AG04449 (cell line): ENCODE data around the gene A1BG.

Experiments
- CTCF ChIA-PET: fragments of 350-600 bp; formaldehyde crosslinking; extraction: SDS; loops from one replicate; lab custom pipeline; 2021; ENCODE audit warnings: antibody characterized with exemption; lab: Yijun Ruan, JAX
- POLR2A ChIA-PET: fragments of 400-600, 350-600 bp; formaldehyde crosslinking; extraction: SDS; loops from one replicate; lab custom pipeline; 2020; ENCODE audit warnings: antibody characterized with exemption, inconsistent platforms; lab: Yijun Ruan, JAX
- DNase-seq: peaks from one replicate; pipeline ENCODE4 v3.0.0-alpha.2; 2010; ENCODE audit warnings: low read depth, low spot score
- H3K4me3 ChIP-seq: 2 replicates; pipeline ENCODE4 v1.5.1; 2011; ENCODE audit warnings: low read depth, mild to moderate bottlenecking, control low read depth, low read length
- TF ChIP-seq, protein P1 (sequence below): IDR thresholded peaks from one replicate; pipeline ENCODE4 v1.5.1; 2011; ENCODE audit warnings: mild to moderate bottlenecking, moderate library complexity, low read length, control low read depth, inconsistent platforms; ENCODE audit not compliant: insufficient read depth; ENCODE audit errors: missing control alignments

Gene A1BG

DNA sequence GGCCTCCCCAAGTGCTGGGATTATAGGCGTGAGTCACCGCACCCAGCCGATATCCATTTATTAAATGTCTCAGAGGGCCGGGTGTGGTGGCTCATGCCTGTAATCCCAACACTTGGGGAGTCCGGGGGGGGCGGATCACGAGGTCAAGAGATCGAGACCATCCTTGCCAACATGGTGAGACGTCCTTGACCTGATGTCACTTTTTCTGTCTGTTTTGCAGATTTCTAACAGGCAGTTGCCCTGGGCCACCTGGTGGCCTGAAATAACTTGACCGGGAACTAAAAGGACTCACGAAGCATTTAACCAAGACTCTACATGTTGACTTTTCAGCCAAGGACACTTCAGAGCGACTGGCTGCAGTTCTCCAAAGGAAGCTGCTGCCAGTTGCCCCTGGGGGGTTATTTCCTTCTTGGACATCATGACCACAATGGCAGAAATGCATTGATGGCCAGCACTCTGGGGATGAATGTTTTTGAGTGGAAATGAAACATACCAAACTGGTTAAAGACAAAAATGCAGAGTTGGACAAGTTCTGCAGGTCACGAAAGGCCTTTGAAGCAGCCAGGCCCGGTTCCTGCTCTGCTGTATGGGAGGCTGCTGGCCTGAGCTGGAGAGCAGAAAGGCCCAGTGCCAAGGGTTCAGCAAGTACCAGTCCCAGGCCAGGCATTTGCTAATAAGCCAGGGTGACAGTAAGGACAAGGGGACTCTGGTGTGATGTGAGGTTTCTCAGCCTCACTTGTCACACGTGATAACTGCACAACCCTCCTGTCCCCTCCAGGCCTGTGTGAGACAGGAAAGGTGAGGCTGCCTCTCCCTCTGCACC, 19.2 kb upstream of the A1BG start:
- ChIA-PET POLR2A (no interaction called here), CTCF (no interaction called here)
- DNase-seq, result no peak
- no peak overlapping the region for H3K4me3 ChIP-seq
- TF ChIP-seq, protein P1, sequence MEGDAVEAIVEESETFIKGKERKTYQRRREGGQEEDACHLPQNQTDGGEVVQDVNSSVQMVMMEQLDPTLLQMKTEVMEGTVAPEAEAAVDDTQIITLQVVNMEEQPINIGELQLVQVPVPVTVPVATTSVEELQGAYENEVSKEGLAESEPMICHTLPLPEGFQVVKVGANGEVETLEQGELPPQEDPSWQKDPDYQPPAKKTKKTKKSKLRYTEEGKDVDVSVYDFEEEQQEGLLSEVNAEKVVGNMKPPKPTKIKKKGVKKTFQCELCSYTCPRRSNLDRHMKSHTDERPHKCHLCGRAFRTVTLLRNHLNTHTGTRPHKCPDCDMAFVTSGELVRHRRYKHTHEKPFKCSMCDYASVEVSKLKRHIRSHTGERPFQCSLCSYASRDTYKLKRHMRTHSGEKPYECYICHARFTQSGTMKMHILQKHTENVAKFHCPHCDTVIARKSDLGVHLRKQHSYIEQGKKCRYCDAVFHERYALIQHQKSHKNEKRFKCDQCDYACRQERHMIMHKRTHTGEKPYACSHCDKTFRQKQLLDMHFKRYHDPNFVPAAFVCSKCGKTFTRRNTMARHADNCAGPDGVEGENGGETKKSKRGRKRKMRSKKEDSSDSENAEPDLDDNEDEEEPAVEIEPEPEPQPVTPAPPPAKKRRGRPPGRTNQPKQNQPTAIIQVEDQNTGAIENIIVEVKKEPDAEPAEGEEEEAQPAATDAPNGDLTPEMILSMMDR, result no peak

GRCh38 chr19:58368561-58369360, 15.5 kb upstream of the A1BG start:
- TF ChIP-seq, protein P1, result no peak
- no peak for DNase-seq
- CTCF ChIA-PET, result no interaction called here
- no peak overlapping the region for H3K4me3 ChIP-seq
- POLR2A ChIA-PET, result interaction anchor here (1.0 kb wide), 1 partner anchor 11 kb away, joined by 3 read pairs; no protein-coding TSS in a partner anchor

GRCh38 chr19:58367698-58368454, 14.6 kb upstream of the A1BG start:
- CTCF ChIA-PET, result no interaction called here
- POLR2A ChIA-PET, result no interaction called here
- TF ChIP-seq, protein P1, result no peak
- no peak overlapping the region for H3K4me3 ChIP-seq
- no peak for DNase-seq

DNA sequence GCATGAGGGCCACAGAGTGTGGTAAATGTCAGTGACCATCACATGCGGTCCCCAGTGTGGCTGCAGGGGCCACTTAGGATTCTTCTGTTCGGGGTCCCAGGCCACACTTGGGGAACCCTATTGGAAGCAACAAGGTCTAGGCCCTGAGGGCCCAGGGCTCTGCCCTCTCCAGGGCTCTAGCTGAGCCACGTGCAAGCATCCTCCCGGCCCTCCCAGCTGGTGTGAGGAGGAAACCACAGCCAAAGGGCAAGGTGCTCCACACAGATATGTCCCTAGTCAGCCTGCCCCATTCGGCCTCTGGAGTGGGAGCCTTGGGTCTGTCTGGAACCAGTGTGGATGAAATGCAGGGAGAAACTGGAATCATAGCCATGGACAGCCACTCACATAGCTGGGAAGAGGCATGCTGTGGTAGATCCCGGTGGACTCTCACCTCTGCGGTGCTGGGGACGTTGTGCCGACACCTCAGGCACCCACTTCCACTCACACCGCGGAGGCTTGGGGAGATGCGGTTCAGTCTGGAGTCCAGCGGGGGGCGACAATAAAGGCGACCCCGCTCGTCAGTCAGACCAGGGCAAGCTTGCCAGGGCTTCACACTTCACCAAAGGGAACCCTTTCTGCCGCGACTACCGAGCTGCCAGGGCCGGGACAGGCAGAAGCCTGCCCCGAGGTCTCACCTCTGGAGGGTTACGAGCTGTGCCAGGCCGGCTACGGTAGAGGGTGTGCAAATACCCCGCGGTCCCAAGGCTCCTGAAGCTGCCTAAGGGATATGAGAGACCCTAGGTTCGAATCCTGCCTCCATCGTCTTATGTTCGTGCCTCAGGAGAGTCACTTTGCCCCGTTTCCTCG, 13.5 kb upstream of the A1BG start:
- CTCF ChIA-PET, result no interaction called here
- H3K4me3 ChIP-seq, result no peak overlapping the region
- DNase-seq, result no peak
- TF ChIP-seq, protein P1, result no peak
- POLR2A ChIA-PET, result no interaction called here

GRCh38 chr19:58364146-58364545, 10.9 kb upstream of the A1BG start:
- POLR2A ChIA-PET, result interaction anchor here (1.2 kb wide), 1 partner anchor 16 kb away, joined by 5 read pairs; no protein-coding TSS in a partner anchor
- CTCF ChIA-PET, result interaction anchor here (1.5 kb wide), 1 partner anchor 9 kb away, joined by 7 read pairs; no protein-coding TSS in a partner anchor
- TF ChIP-seq, protein P1, result no peak
- no peak overlapping the region for H3K4me3 ChIP-seq
- no peak for DNase-seq
